Gastroesophageal sphincter (tissue), 3 donors: Measurements from ENCODE around the gene NTHL1.

ENCODE experiments used
- CTCF ChIP-seq, 4 experiments: fragments of 200-600 bp in 2 of 4; fragments of 450-650 bp in 2 of 4; sonication (generic) in 1 of 4; IDR thresholded peaks; one replicate each; pipeline ENCODE4 v1.5.1; 2017 to 2019; ENCODE audit warnings: antibody characterized with exemption in 4 of 4, mild to moderate bottlenecking in 2 of 4, moderate library complexity in 2 of 4
- POLR2A ChIP-seq, 2 donors: fragments of 450-650 bp; IDR thresholded peaks; one replicate each; pipeline ENCODE4 v1.6.1; 2017; ENCODE audit warnings: antibody characterized with exemption in 2 of 2, mild to moderate bottlenecking in 2 of 2, moderate library complexity in 1 of 2

- TF ChIP-seq CTCF (IDR thresholded peaks at IDR 0.05) (no peak), POLR2A (IDR thresholded peaks at IDR 0.05) (no peak)
Observed at GRCh38 chr16:2027024-2028010, 20.3 kb downstream of the NTHL1 start.
